GM19193 (cell line): ENCODE results near the gene CREM.

Experiments used
- POLR2A ChIP-seq: IDR thresholded peaks from 4 replicates; pipeline ENCODE4 v1.6.1; 2011; ENCODE audit not compliant: insufficient read depth, insufficient read length; ENCODE audit errors: extremely low read depth

CREM gene

DNA sequence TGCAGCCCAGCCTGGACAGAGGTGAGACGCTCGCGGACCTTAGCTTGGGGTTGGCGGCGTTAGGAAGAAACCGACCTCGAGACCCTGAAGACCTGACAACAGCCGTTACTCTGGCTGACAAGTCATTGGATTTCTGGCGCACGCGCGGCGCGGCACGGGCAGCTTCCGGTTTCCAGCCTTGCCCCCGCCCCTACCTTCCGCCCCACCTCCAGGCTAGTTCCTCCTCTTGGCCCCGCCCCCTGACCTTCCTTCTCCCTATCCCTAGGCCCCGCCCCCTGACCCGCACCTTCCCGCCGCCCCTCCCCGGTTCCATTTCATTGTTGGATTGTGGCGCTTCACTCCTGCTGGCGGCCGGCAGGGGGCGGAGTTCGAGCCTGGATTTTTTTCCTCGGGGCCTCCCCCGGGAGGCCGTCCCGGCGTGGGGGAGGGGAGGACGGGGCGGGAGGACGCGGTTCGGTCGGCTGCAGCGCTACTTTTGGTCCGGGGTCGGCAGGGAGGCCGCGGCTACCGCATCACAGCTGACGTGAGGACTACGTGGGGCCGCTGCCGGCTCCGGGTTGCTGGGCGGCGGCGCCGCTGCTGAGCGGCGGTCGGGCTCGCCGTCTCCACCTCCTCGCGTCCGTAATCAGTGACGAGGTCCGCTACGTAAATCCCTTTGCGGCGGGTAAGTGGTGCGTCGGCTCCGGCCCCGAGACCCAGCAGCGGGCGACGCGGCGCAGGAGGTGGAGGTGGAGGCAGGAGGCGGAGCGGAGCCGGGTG lies at the start of gene CREM:
TSS of gene CREM (plus strand) at position 317 of the 759 bp plus-strand sequence. CDS start 10,990 bp downstream, outside the sequence.
- TF ChIP-seq POLR2A, result peak; percentile 94

DNA sequence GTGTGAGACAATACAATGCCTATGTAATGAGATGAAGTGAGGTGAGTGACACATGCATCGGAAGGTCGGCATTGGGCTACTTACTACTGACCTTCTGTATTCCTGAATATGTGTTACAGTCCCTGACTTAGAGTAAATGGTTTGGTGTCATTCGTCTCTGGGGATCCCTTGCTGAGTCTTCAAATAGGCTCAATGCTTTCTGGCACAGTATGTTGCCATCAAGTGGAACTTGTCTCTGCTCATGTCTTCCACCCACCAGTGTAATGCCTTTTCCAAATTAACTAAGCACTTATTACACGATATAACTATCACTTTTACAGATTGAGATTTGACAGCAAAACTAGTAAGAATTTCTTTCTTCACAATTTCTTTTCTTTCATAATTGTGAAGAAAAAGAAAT lies 47.4 kb upstream of the CREM start:
- no peak for TF ChIP-seq POLR2A

DNA sequence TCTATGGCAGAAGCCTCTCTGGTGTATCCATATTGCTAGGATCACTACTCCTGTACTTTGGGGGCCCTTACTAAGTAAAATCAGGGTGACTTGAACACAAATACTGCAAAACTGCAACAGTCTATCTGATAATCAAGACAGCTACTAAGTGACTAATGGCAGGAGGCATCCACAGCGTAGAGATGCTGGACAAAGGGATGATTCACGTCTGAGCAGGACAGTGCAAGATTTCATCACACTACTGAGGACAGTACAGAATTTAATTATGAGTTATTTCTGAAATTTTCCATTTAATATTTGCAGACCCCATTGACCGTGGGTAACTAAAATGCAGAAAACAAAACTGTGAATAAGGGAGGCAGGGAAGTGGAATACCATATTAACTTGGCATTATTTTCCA lies 46.9 kb upstream of the CREM start:
- TF ChIP-seq POLR2A, result no peak

DNA sequence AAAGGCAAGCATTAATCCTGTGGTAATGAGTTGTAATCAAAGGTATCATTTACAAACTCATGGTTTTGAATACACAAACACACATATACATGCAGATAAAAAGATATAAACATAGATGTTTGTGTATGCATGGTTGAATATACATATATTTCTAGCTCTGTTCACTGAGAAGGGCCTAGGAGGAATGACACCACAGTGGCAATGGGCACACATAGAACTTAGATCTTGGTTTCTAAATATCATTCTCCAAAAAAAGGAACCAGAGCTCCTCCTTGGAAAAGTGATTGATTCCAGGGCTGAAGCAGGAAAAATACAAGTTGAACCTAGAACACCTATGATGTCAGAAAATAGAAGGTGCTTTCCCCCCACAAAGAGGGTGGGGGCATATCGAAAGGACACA lies 43.4 kb upstream of the CREM start:
- no peak for TF ChIP-seq POLR2A

DNA sequence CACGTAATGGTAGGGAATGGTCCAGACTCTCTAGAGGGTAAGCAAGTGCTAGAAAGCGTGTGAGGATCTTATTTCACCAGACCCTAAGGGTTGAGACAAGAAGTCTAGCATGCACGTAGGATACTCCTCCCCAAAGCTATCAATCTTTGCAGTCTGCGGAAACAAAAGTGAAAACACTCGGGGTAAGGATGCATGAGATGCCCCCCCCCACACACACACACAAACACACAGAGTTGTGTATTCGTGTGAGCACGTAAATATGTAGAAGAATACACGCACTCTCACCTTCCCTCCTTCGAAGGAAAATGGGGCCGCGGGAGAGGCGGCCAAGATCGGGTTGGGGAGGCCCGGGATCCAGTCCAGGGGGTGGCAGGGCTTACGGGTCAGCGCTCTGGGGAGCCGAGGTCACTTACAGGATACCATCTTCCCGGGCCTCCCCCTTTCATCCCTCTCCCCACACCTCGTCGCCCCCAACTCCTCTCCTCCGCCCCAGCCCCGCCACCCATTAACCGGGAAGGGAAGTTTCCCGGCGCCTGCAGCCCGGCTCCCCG lies 37.0 kb upstream of the CREM start:
- no peak for TF ChIP-seq POLR2A

DNA sequence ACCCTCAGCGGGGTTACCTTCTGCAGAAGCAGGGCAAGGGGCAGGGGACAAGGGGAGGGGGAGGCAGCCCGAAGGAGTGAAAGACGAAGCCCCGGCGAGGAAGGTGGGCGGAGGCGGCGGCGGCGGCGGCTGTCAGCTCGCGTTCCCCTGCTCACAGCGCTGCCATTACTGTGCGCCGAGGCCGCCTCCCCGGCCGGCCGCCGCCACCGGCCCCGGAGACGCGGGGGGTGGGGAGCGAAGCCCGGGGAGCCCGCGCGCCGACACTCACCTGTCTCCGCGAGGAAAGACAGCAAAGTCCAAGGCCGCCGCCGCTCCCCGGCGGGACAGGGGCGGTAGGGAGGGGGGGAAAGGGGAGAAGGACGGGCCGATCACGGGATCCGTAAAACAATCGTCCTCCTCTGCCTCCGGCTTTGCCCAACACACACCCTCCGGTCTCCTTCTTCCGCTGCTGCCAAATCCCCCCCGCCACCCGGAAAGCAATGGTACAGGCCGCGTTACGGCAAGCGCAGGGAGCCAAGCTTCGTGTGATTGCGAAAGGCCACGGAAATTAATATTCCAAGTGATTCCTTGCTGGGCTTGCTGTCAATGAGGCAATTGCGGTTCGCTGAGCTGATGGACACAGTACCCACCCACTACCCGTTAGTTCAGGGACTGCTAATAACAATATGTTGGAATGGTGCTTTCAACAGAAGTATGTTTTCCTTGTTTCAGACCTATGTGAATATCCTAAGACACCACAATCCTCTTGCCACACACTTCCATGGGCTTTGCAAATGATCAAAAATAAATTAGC lies 36.3 kb upstream of the CREM start, which contains the start of gene CUL2:
TSS of gene CUL2 (minus strand) at position 180 of the 793 bp plus-strand sequence. CDS start 19,024 bp downstream, outside the sequence.
- TF ChIP-seq POLR2A, result peak; percentile 43

DNA sequence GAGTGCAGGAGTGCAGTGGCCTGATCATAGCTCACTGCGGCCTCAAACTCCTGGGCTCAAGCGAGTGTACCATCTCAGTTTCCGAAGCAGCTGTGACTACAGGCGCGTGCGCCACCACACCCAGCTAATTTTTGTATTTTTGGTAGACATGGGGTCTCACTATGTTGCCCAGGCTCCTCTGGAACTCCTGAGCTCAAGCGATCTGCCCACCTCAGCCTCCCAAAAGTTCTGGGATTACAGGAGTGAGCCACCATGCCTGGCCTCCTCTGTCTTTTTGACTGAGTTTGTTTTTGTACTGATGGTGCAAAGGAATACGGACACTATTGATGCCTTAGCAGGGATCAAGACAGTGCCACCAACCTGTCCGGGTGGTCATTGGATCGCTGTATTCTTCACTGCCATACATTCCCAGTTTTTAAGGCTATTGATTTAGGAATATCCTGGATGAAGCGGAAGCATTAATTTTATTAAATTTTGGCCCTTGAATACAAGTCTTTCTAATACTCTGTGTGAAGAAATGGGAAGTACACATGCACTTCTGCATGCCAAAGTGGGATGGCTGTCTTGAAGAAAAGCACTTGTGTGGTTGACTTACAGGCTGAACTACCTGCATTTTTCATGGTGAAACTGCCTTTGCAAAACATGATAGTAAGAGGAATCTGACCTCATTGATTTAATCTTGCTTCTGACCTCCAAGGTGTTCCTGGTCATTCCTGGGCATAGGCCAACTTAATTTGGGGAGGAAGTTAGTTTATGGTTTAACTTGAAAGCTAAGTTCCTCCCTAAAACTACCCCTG lies 34.5 kb upstream of the CREM start:
- no peak for TF ChIP-seq POLR2A

DNA sequence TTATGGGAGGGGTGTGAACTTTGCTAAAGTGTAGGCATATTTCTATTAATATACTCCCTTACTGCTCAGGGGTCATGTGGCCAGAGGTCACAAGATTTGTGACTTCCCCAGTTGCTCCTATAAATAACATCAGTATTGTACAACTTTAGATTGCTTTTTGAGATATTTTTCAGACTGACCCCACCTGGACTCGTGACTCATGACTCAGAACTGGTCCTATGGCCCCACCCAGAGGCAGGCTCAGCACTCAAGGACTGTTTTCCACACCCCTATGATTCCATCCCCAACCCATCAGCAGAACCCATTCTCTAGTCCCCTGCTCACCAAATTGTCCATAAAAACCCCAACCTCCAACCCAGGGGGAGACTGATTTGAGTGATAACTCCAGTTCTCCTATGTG lies 33.8 kb upstream of the CREM start:
- no peak for TF ChIP-seq POLR2A

DNA sequence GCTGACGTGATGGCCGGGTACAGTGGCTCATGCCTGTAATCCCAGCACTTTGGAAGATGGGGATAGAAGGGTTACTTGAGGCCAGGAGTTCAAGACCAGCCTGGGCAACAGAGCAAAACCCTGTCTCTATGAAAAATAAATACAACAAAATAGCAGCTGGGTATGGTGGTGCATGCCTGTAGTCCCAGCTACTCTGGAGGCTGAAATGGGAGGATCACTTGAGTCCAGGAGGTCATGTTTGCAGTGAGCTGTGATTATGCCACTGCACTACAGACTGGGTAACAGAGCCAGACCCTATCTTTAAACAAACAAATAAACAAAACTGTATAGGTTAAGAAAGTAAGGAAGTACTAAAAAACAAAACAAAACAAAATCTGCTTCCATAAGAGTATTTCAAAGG lies 30.3 kb upstream of the CREM start:
- no peak for TF ChIP-seq POLR2A

DNA sequence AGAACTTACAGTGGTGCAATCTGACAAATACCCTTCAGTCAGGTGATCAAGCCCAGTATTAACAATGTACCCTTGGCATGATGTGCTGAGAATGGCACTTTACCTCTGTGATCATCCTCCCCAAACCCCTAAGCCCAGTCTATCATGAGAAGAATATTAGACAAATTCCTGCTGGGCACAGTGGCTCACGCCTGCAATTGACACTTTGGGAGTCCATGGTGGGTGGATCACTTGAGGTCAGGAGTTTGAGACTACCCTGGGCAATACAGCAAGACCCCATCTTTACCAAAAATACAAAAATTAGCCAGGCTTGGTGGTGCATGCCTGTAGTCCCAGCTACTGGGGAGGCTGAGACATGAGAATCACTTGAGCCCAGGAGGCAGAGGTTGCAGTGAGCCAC lies 29.1 kb upstream of the CREM start:
- no peak for TF ChIP-seq POLR2A

DNA sequence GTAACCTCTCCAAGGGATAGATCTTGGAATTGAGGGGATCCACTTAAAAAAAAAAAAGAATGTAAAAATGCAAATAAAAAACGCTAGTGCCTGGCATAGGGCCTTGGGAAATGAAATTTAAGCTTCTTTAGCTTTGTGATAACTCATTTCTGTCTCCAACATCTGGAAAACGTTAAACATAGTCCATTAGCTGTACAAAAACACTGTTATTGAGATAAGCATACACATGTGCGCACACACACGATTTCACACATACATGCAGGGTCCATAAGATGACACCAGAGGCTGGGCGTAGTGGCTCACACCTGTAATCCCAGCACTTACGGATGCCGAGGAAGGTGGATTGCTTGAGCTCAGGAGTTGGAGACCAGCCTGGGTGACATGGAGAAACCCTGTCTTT lies 22.8 kb upstream of the CREM start:
- no peak for TF ChIP-seq POLR2A

DNA sequence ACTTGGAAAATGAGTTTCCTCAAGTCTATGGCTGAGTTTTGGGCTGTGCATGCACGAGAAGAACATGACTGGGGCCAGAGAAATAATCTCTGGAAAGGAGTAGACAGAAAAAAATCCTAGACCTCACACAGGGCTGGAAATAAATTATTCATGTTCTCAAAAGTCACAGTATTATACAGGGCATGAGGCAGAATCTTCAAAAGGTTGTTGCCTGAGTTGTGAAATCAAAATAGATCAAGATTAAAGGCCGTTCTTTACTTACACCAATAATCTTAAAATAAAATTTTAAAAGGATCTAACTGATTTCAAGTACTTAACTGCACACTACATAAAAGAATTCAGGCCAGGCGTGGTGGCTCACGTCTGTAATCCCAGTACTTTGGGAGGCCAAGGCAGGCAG lies 14.1 kb upstream of the CREM start:
- no peak for TF ChIP-seq POLR2A

DNA sequence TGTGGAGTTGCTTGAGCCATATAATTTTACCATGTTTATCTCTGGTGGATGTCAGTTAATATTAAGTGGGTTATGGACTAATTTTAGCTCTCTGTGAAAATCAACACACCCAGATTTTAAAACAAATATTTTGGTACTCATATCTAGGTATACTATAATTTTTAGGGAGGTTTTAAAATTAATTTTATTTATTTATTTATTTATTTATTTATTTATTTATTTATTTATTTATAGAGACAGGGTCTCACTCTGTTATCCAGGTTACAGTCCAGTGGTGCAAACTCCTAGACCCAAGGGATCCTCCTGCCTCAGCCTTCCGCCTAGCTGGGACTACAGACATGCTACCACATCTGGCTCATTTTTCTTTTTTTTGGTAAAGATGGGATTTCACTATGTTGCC lies 7.3 kb upstream of the CREM start:
- no peak for TF ChIP-seq POLR2A

DNA sequence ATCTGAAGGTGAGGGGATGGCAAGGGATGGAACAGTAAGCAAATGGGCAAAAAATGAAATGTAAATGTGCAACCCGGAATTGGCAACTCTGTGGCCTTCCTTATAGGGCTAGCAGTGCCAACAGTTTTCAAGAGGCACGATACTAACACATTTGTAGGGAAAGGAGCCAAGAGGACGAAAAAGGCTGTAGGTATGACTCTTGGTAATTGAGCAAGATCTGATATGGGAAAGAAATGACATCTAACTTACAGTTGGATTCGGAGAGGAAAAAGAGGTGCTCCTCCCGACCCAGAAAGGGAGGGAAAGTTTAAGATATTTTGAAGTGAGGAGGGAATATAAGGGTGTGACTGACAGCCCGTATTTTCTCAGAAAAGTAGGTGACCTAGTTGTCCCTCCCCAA lies 2.1 kb upstream of the CREM start:
- TF ChIP-seq POLR2A, result no peak

DNA sequence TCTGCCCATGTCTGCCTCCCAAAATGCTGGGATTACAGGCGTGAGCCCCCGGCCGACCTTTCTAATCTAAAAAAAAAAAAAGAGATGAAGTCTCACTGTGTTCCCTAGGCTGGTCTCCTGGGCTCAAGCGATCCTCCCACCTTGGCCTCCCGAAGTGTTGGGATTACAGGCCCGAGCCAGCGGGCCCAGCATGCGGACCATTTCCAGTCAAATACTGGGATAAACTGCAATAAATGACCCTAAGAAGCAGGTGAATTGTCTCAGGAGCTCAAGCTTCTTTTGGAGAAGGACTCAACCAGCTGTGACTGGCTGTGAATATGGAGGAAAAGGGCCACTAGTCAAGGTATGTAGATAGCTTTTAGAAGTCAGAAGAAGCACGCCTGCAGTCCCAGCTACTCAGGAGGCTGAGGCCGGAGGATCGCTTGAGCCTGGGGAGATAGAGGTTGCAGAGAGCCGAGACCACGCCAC lies 550 bp upstream of the CREM start:
- TF ChIP-seq POLR2A, result no peak
